ENCODE data around the gene NET1.
"Not testable (repeated sequence)": the region's sequence is repeated elsewhere in the genome, so short reads cannot be mapped to it uniquely, and the experiment has no call there.

NET1 gene

GRCh38 chr10:5466451-5467206, 54.3 kb downstream of the NET1 start:
- no peak for DNase-seq

DNA sequence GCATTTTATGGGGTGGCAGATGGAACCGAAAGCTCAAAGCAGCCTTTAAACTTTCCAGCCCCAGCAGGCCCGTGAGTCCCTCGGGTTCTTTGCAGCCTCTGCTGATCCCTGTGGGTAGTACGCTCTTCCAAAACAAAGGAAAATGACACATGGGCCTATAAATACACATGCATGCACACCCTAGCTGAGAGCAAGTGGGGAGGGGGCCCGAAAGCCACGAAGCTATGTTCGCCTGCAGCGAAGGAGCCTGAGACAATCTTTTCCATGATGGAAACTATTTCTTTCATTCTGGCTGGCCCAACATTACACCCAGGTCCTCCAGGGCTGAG, 54.8 kb downstream of the NET1 start:
- no peak for DNase-seq

DNA sequence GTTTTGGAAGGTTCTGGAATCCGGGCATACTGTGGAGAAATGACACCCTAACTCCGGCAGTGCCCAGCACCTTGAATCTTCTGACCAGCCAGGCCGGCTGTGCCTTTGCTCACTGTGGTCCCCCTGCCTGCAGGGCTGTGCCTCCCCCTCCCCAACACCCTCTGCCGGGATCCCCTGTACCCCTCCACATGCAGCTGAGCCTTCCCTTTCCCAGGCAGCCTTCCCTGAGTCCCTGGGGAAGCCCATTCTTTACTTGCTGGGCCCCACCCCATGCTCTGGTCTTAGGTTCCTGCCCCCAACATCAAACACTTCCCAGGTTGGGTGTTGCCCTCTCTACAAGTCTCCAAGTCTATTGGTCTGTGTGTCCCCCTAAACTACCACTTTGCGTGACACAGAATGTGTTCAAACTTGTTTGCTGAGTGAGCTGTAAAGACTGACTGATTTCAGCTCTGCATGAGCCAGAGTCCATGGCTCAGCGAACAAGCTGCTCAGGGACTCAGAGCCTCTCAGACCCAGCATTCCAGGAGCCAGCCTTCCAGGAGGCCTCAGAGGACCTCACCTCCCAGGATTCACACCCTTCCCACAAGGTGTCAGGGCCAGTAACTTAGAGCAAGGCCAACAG, 55.4 kb downstream of the NET1 start:
- no peak for DNase-seq

GRCh38 chr10:5468262-5469106, 56.1 kb downstream of the NET1 start:
- DNase-seq = no peak

- no peak for DNase-seq
These were observed 57.1 kb downstream of the NET1 start for GRCh38 chr10:5469353-5470061.

DNA sequence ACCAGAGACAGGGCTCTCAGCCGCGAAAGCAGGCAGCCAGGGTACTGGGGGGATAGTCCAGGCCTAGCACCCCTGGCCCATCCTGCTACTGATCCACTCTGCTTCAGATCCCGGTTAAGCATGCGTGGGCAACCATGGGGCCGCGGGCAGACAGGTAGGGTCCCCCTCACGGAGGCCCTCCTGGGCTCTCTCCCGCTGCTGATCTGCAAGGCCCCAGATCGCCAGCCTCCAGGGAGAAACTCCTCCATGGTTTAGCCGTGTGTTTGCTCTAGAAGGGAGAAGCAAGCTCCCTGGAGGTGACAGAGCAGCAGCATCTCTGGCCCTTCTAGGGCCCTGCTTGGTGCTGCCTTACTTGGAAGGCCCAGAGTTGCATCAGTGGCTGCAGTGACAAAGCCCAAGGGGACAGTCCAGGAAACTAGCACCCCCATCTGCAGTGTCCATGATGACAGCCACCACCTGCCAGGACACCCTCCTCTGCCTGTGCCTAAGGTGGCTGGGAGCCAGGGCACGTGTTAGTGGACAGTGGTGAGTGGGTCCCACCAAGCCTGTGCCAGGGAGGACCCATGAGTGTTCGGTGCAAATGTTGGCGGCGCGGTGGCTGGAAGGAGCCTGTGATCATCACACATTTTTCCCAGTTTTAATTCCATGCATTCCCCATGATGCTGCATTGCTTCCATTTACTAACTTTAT, 57.9 kb downstream of the NET1 start:
- no peak for DNase-seq

- DNase-seq = not testable (repeated sequence)
These were observed 62.3 kb downstream of the NET1 start for GRCh38 chr10:5474642-5475041.

- not testable (repeated sequence) for DNase-seq
These were observed 62.7 kb downstream of the NET1 start for GRCh38 chr10:5475088-5475487.

- DNase-seq = not testable (repeated sequence)
These were observed 63.8 kb downstream of the NET1 start for GRCh38 chr10:5475974-5476807.

GRCh38 chr10:5476918-5477525, 64.7 kb downstream of the NET1 start:
- no peak for DNase-seq

GRCh38 chr10:5477948-5478693, 65.8 kb downstream of the NET1 start:
- DNase-seq = no peak

GRCh38 chr10:5478694-5479305, 66.4 kb downstream of the NET1 start:
- no peak for DNase-seq

DNA sequence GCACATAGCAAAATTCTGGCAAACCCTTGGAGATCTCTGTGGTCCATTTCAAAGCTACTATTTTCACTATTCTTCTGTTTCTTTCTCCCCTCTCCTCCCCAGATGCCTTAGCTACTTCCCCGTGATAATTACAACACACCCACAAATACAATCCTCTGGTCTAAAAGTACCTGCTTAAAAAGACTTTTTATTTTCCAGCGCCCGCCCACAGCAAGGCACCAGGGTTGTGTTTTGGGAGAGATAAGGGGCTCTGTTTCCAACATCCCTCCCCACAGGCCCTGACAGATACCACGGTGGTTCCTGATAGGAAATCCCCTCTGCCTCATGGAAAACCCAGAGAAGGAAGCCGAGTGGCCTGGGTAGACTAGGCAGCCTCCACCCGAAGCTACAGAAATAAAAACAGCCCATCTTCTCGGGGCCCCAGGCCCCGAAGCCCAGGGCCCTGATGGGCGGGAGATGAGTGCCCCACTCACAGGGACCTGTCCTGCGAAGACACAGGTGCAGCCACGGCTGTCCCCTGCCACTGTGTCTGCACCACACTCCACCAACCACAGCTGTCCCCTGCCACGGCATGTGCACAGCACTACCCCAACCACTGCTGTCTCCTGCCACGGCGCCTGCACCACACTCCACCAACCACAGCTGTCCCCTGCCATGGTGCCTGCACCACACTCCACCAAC, 67.3 kb downstream of the NET1 start:
- DNase-seq = no peak

DNA sequence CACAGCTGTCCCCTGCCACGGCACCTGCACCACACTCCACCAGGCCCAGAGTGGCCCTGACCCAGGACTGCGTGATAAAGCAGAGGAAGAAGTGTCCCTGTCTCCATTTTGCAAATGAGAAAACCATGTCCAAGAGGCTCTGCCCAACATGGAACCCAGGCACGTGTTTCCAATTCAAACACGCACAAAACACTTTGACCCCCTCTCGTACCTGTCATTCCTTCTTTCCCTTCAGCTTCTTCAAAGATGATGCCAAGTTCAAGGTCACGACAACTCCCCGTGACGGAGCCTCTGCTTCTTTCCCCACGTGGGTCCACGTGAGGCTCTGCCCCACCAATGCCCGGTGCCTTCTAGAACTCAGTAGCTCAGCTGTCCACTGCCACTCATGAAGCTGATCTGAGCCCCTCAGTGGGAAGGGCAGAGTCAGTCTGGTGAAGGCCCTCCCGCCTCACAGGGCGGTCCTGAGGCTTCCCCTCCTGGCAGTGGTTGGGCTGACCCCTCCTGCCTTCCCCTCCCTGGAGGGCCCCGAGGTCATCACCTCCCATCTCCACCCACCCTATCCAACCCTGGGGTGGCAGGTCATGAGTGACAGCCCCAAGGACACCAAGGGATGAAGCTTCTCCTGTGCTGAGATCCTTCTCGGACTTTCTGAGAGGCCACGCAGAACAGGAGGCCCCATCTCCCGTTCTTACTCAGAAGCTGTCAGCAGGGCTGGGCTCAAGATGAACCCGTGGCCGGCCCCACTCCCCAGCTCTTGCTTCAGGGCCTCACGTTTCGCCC, 68.0 kb downstream of the NET1 start:
- DNase-seq = no peak

DNA sequence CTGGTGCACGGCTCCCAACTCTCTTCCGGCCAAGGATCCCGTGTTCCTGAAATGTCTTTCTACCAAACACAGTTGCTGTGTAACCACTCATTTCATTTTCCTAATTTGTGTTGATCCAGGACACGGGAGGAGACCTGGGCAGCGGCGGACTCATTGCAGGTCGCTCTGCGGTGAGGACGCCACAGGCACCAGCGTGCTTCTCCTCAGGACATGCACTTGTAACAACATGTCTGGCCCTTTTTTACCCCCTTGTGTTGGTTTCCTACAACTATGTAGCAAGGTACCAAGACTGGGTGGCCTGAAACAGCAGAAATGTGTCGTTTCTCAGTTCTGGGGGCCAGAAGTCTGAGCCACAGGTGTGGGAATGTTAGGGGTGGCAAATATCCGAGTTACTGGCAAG, 68.8 kb downstream of the NET1 start:
- DNase-seq = no peak

GRCh38 chr10:5482016-5482415, 69.7 kb downstream of the NET1 start:
- DNase-seq = no peak

- DNase-seq = no peak
These were observed 71.8 kb downstream of the NET1 start for GRCh38 chr10:5484205-5484604.

DNA sequence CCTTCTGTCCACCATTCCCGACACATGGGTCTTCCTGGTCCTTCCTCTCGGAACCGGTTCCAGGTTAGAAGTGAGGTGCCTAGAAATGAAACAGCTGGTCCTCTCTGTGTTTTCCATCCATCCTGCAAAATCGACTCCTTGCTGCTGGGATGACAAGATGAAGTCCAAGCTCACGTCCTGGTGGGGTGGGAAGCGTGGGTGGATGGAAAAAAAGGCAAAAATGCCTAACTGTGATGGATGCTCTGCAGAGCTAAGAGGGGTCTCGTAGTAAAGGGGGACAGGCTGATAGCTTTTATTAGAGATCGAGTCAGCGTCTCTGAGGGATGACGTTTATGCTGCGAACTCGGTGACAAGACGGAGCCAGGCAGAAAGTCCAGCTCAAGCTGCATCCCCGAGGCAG, 72.9 kb downstream of the NET1 start:
- DNase-seq = no peak

Measured in activated CD4-positive, alpha-beta T cell treated with anti-CD3 and anti-CD28 coated beads for 1 hour (primary cell).